Fibroblast of lung (primary cell): ENCODE measurements around the gene NR5A1.

Source experiments
- EZH2 ChIP-seq: IDR thresholded peaks from 2 replicates; pipeline ENCODE4 v1.5.1; 2012; ENCODE audit warnings: low read length, control low read depth, mild to moderate bottlenecking; ENCODE audit errors: missing control alignments
- TF ChIP-seq, protein P1 (sequence below), 2 donors: IDR thresholded peaks in 1 of 2; conservative IDR thresholded peaks in 1 of 2; 1 replicate in 1 of 2; 2 replicates in 1 of 2; pipeline ENCODE4 v1.5.1; 2011 to 2012; ENCODE audit warnings: low read length in 2 of 2, control low read depth in 1 of 2, inconsistent platforms in 1 of 2, low read depth in 1 of 2, mild to moderate bottlenecking in 1 of 2

- TF ChIP-seq, protein P1, sequence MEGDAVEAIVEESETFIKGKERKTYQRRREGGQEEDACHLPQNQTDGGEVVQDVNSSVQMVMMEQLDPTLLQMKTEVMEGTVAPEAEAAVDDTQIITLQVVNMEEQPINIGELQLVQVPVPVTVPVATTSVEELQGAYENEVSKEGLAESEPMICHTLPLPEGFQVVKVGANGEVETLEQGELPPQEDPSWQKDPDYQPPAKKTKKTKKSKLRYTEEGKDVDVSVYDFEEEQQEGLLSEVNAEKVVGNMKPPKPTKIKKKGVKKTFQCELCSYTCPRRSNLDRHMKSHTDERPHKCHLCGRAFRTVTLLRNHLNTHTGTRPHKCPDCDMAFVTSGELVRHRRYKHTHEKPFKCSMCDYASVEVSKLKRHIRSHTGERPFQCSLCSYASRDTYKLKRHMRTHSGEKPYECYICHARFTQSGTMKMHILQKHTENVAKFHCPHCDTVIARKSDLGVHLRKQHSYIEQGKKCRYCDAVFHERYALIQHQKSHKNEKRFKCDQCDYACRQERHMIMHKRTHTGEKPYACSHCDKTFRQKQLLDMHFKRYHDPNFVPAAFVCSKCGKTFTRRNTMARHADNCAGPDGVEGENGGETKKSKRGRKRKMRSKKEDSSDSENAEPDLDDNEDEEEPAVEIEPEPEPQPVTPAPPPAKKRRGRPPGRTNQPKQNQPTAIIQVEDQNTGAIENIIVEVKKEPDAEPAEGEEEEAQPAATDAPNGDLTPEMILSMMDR (conservative IDR thresholded peaks at IDR 0.05 in 1 of 2, IDR thresholded peaks at IDR 0.05 in 1 of 2; ENCODE audit: low read depth in 1 of 2, low read length in 2 of 2): no peak
- no peak for TF ChIP-seq EZH2
Observed at GRCh38 chr9:124472770-124473169, 34.4 kb downstream of the NR5A1 start.
